Activated CD8-positive, alpha-beta memory T cell treated with anti-CD3 and anti-CD28 coated beads, Interleukin-2, amount 50 U/mL, for 1 hour (primary cell): ENCODE data around the gene DCTN3.
"Not testable (repeated sequence)": the region's sequence is repeated elsewhere in the genome, so short reads cannot be mapped to it uniquely, and the experiment has no call there.

ENCODE experiments used
- DNase-seq: peaks from one replicate; pipeline ENCODE4 v3.0.0-alpha.2; 2020; ENCODE audit errors: extremely low read depth

DCTN3 gene

GRCh38 chr9:34647084-34647403 is 26.7 kb upstream of the DCTN3 start:
- DNase-seq: no peak

DNA sequence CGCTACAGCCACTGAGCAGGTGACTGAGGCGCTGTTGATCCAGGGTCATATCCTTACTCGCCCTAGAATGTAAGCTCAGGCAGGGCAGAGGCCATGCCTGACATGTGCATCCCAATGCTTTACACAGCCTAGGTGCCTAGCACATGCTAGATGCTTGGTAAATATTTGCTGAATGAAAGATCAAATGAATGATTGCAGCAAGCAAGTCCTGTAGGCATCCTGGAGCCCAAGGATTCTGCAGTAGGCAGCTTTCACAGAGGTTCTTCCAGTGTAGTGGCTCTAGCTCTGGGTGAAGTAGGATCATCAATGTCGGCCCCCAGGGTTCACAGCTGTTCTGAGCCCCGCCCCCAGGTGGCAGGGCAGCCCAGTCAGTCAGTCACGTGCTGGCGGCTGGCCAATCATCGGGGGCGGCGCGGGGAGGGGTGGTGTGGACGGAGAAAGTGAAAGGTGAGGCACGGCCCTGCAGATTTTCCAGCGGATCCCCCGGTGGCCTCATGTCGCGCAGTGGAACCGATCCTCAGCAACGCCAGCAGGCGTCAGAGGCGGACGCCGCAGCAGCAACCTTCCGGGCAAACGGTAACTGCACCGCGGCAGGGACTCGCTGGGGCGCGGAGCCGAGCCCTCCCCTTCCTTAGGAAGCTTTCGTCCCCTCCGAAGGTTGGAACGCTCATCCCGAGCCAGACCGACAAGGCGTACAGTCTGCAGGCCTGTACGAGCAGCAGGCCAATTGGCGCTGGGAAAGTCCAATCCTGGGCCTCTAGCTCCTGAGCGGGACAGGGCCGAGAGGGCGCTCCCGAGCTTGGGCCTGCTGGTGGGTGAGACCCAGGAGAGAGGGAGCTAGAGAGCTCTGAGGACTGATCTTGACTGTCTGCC is 26.2 kb upstream of the DCTN3 start, which contains the start of gene GALT:
TSS of gene GALT (plus strand) at position 465 of the 873 bp plus-strand sequence. CDS start at position 495, 30 bp downstream.
- DNase-seq: peak; percentile 91

DNA sequence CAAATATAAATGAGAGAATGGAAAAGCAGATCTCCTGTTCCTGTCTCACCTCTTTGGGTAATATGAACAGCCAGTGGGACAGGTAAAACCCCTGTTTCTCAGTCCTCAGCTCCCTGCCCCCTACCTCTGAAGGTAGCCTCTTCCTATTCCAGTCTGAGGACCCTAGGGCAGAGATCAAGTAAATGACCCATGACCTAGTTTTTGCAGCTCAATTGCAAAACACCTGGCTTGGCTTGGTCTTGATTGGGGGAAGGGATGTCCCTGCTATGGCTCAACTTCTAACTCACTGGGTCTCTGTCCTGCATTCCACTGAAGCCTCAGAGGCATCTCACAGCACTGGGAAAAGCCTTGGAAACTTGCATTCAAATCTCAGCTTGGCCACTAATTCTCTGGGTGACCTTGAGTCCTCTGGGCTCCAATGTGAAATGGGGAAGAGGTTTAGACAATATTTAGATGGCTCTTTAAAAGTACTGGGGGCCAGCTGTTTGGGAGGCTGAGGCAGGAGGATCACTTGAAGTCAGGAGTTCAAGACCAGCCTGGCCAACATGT is 24.5 kb upstream of the DCTN3 start:
- no peak for DNase-seq

DNA sequence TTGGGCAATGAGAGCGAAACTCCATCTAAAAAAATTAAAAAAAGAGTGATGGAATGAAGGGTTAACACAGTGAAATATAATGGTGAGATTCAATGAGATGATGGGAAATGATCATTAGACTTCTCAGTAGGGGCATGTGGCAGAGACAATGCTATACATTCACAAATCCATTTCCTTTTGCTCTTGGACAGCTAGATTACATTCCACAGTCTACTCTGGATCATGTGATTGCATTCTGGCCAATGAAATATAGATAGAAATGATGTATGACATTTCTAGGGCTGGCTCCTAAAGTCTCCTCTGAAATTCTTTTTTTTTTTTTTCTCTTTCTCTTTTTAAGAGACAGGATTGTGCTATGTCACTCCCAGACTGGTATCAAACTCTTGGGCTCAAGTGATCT is 22.4 kb upstream of the DCTN3 start:
- no peak for DNase-seq

DNA sequence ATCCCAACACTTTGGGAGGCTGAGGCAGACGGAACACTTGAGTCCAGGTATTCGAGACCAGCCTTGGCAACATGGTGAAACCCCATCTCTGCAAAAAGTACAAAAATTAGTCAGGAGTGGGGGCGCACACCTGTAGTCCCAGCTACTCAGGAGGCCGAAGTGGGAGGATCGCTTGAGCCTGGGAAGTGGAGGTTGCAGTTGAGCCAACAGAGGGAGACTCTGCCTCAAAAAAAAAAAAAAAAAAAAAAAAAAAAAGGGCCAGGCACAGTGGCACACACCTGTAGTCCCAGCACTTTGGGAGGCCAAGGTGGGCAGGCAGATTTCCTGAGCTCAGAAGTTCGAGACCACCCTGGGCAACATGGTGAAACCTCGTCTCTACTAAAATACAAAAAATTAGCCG is 19.0 kb upstream of the DCTN3 start:
- DNase-seq: not testable (repeated sequence)

DNA sequence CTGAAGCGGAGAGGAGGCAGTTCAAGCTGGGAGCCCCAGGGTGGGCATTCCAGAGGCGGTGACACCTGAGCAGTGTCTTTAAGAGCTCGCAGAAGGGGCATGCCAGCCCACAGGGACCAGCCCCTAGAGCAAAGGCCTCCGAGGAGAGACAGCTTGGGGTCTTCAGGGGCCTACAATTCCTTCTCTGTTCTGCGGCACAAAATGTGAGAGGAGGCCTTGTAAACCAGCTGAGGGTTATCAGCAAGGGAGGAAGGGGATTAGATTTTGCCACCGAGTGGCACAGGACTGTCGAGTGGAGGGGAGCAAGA is 17.8 kb upstream of the DCTN3 start:
- no peak for DNase-seq

DNA sequence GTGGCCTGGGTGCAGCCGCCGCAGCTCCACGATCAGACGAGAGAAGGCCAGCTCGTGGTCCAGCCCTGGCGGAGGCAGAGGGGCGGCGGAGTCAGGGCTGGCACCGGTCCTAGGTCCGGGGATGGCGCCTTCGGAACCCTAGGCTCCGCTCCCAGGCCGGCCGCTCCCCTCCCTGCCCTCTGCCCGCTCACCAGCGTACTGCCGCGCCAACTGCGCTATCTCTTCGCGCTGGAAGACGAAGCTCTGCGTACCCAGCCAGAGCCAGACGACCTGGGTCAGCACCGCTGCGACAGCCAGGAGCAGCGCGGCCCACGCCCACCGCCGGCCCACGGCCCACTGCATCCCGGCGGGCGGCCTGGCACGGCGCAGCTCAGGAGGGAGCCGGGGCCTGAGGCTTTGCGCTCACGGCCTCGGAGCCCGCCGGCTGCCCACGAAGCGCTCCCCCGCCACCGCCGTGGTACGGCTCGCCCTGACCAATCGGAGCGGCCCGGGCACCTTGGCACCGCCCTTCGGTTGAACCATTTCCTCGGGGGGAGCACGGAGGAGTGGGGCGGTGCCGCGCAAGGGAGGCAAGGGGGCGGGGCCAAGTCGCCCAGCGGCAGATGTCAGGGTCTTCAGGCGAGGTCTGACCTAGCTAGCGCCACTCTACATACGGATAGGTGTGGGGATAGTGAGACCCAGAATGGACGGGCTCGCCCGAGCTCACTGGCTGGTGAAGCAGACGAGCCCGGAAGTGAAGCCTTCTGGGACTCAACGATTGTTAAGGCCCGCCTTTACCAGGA is 17.3 kb upstream of the DCTN3 start, which contains the start of gene SIGMAR1:
TSS of gene SIGMAR1 (minus strand) at position 432 of the 782 bp plus-strand sequence. CDS start at position 342, 90 bp downstream.
- DNase-seq: peak; percentile 76

GRCh38 chr9:34636791-34637355 is 16.6 kb upstream of the DCTN3 start:
- DNase-seq: no peak

DNA sequence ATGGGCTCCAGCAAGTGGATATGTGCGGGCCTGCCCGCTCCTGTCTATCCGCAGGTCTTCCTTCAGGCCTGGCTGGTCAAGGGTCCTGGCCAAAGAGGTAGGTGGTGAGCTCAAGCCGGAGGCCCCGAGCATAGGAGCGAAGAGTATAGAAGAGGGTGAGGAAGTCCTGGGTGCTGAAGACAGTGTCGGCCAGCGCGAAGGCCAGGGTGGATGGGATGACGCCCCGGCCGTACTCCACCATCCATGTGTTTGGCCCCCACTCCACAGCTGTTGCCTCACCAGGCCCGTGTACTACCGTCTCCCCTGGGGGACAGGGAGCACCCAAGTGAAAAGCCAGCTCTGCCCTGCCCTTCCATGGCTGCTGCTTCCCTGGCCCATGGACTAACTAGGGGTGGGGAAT is 15.3 kb upstream of the DCTN3 start:
- DNase-seq: no peak

DNA sequence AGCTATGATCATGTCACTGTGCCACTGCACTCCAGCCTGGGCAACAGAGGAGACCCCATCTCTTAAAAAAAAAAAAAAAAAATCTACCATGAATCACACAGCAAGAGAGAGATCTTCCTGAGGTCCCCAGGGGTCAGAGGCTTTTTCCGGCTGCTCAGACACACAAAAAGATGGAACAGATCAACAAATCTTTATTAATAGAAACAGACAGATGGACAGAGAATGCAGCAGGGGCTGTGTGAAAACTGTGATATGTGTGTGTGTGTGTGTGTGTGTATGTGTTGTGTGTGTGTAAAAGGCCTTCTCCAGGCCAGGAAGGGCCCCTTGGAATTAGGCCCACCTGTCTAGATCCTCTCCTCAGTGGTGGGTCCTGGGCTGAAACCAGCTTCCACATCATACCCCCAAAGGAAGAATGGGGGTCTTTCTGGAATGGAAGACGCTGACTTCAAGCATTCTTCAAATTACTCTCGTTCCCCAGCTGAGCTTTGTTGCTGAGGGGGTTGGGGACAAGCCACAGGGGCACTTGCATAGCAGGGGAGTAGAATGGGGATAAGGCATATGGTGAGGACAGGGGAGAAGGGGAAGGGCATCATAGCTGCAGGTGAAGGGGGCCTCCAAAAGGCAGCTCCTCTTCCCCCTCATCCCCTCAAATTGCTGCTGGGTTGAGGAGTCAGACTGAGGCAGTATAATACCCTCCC is 14.4 kb upstream of the DCTN3 start:
- no peak for DNase-seq

DNA sequence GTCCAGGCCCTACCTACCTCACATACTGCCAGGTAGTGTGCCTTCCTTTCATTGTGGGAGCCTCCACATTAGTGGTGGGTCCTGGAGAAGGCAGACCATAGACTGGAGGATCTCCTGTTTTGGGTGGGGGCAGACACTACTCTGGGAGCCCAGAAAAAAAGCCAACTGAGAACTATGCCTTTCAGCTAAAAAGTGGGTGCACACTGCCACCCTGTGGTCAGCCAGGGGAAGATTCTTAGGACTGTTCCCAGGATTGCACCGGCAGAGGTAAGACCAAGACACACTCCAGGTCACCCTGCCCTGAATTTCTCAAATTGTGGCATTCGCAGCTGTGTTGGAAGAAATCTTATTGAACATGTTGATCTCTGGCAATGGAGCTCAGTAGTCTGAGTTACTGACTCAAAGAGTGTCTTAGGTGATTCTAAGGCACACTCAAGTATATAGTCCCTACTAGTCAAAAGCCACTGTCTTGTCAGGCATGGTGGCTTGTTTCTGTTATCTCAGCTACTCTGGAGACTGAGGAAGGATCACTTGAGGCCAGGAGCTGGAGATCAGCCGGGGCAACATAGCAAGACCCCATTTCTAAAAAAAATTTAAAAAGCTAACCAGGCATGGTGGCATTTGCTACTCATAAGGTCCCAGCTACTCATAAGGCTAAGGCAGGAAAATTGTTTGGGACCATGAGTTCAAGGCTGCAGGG is 13.7 kb upstream of the DCTN3 start:
- no peak for DNase-seq

GRCh38 chr9:34633166-34633565 is 12.9 kb upstream of the DCTN3 start:
- no peak for DNase-seq

DNA sequence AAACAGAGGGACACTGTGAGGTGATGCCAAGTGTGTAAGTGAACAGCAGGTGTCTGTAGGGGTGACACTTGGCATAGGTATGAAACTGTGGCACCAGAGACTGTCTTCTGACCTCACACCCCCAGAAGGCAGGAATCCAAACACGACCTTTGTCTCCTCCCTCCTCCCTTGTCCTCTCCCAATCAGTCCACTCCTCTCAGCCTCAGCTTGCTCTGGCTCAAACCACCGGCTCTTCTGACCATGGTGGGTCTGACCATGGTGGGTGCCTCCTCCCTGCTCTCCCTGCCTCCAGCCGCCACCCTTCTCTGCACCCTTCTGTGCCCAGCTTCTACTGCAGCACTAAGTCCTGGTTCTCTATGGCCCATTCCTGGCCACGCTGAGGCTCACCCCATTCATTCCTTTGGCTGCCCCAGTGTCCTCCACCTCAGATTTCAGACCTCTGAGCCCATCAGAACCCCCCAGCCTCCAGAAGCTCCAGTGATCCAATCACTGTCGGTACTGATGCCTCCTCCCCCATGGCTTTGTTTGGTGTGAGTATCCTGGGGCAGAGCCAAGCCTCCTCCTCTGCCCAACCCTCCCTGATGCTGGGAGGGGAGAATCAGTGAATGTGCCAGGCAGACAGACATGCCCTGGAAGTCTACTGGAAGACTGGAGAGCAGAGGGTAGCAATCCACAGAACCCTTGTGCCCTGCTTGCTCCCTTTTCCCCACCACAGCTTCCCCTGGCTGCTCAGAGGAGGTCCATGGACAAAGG is 10.3 kb upstream of the DCTN3 start:
- DNase-seq: no peak

GRCh38 chr9:34629491-34629808 is 9.2 kb upstream of the DCTN3 start:
- no peak for DNase-seq

DNA sequence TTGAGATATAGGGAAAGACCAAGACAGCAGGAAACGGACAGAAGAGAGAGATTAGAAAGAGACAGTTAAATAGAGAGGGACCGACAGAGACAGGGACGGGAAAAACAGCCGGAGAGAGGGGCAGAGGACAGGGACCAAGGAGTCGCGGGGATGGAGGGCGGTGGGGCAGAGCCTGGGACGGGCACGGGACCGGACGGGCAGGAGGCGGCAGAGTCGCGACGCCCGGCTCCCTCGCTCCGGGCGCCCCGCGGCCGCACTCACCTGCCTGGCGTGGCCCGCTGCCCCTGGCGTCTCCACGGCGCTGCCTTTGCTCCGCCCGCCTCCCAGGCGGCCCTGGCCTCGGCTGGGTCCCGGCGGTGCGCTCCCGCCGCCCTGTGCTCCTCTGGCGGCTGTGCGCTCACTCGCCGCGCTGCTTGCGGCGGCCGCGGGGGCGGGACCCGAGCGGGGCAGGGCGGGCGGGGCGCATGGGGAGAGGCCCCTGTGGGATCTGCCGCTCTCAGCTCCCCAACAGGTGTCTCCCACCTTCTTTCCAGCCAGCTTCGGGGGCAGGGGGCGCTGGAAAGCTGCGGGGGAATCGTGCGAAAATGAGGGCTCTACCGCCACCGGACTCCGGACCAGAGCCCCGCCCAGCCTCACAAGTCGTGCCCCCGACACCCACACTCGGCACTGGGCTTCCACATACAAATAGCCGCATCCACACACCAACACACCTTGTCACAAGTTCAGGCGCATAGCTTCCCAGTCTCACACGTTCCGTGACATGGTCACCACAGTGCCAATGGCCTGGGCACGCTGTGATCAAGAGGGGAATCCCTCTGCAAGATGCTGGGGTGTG is 8.6 kb upstream of the DCTN3 start, which contains the start of gene ARID3C:
TSS of gene ARID3C (minus strand) at position 411 of the 835 bp plus-strand sequence. CDS start 1,052 bp downstream, outside the sequence.
- DNase-seq: no peak

DNA sequence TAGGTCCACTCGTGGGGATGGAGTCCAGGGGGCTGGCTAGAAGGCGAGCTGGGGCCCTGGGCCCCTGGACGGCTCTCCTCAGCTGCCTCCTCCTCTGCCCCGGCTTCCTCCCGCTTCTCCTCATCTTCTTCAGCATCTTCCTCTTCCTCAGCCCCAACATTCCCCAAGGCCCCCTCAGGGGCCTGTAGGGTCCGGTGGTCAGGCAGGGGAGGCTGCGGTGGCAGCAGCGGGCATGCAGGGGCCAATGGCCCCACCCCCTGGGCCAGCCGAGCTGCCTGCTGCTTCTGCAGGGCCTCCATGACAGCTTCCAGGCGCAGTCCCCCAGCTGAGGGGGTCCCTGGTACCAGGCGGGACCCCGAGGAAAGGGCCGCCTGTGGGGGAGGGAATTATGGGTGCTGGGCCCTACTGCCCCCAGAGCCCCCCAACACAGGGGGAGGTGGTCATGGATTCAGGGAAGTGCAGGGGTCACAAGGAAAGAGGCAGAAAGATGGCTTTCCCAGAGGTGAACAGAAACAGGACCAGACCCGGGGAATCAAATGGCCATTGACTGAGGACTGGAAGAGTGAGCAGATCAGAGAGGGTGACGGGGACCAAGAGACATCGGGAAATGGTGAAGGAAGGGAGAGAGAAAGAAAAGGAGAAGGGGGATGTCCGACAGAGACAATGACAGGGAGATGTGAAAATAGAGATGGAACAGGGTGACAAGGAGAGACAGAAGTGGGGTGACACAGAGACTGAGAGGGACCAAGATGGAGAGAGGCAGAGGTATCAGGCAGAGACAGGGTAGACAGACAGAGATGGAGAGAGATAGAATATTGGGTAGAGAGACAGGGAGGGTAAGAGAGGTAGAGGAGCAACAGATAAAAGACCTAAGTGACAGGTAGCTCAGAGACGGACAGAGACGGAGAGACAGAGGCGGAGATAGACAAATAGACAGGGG is 7.7 kb upstream of the DCTN3 start:
- no peak for DNase-seq

DNA sequence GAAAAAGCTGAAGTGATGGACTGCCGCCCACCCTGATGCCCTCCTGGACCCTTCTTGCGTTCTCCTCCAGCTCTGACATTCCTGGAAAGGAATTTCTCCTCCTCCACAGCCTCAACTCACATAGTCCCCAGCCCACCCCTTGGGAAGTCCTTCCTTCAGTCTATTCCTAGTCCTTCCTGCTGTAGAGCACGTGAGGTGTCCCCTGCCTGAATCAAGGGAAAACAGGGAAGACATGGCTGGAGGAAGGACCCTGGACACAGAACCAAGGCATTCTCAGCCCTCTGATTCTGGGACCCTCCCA is 4.8 kb upstream of the DCTN3 start:
- DNase-seq: no peak

GRCh38 chr9:34624475-34625185 is 4.3 kb upstream of the DCTN3 start:
- no peak for DNase-seq
